ENCODE results near the gene MACROD2.

- TF ChIP-seq POLR2A (IDR thresholded peaks at IDR 0.05) (no peak), CTCF (IDR thresholded peaks at IDR 0.05) (no peak), EP300 (IDR thresholded peaks at IDR 0.05) (no peak)
Observed at GRCh38 chr20:14948416-14948815, 953.1 kb downstream of the MACROD2 start.

All from tibial nerve (tissue), 4 donors.